Nucleus accumbens (tissue), 56 donors: ENCODE measurements around the gene FABP6.
"Not testable (repeated sequence)": the region's sequence is repeated elsewhere in the genome, so short reads cannot be mapped to it uniquely, and the experiment has no call there.

ENCODE experiments used
- DNase-seq, 56 donors: peaks; one replicate each; lab custom pipeline; 2025; lab: John Stamatoyannopoulos, UW

FABP6 gene

GRCh38 chr5:160229190-160229742, at the start of gene FABP6:
Gene FABP6 (plus strand): TSS chr5:160229506. CDS start chr5:160229558, 52 bp downstream.
- no peak for DNase-seq

GRCh38 chr5:160180931-160181330, 48.4 kb upstream of the FABP6 start:
- DNase-seq: no peak

- DNase-seq: no peak
Measured at GRCh38 chr5:160181965-160182622, 47.2 kb upstream of the FABP6 start.

GRCh38 chr5:160183075-160183474, 46.2 kb upstream of the FABP6 start:
- peak in 32 of 56 donors; percentile 2 to 79 (median 28) for DNase-seq

- DNase-seq: no peak
Measured at GRCh38 chr5:160185626-160186360, 43.5 kb upstream of the FABP6 start.

- no peak for DNase-seq
Measured at GRCh38 chr5:160186480-160186879, 42.8 kb upstream of the FABP6 start.

GRCh38 chr5:160187091-160187490, 42.2 kb upstream of the FABP6 start:
- no peak for DNase-seq

GRCh38 chr5:160188141-160189015, 40.9 kb upstream of the FABP6 start:
- peak in 7 of 56 donors; percentile 4 to 38 (median 13) for DNase-seq

- DNase-seq: no peak
Measured at GRCh38 chr5:160192424-160192823, 36.9 kb upstream of the FABP6 start.

GRCh38 chr5:160193076-160193475, 36.2 kb upstream of the FABP6 start:
- not testable (repeated sequence) for DNase-seq

- DNase-seq: not testable (repeated sequence)
Measured at GRCh38 chr5:160193790-160194189, 35.5 kb upstream of the FABP6 start.

GRCh38 chr5:160197341-160198144, 31.8 kb upstream of the FABP6 start:
- DNase-seq: no peak

- DNase-seq: no peak
Measured at GRCh38 chr5:160198146-160198545, 31.2 kb upstream of the FABP6 start.

- DNase-seq: peak in 2 of 56 donors; percentile 26 to 30
Measured at GRCh38 chr5:160198841-160199409, 30.4 kb upstream of the FABP6 start.

GRCh38 chr5:160199410-160199911, 29.8 kb upstream of the FABP6 start:
- DNase-seq: peak in 50 of 56 donors; percentile 8 to 84 (median 49)

- no peak for DNase-seq
Measured at GRCh38 chr5:160207061-160207460, 22.2 kb upstream of the FABP6 start.

GRCh38 chr5:160209917-160210316, 19.4 kb upstream of the FABP6 start:
- no peak for DNase-seq

GRCh38 chr5:160210606-160211005, 18.7 kb upstream of the FABP6 start:
- DNase-seq: no peak

- DNase-seq: no peak
Measured at GRCh38 chr5:160211352-160211751, 18.0 kb upstream of the FABP6 start.
